Measurements from ENCODE around the gene KCNS3.

The KCNS3 gene

GRCh38 chr2:17878281-17879136 lies at the start of gene KCNS3:
Gene KCNS3, plus strand, starts transcription at chr2:17878667. Its CDS starts 52,342 bp downstream, at chr2:17931009.
- peak; percentile 3 to 64 for DNase-seq

- DNase-seq: peak; percentile 63 to 84
Observed at GRCh38 chr2:17830053-17831034, 48.1 kb upstream of the KCNS3 start.

- DNase-seq: no peak
Observed at GRCh38 chr2:17835516-17835915, 43.0 kb upstream of the KCNS3 start.

GRCh38 chr2:17839959-17840358 lies 38.5 kb upstream of the KCNS3 start:
- DNase-seq: no peak

- DNase-seq: no peak
Observed at GRCh38 chr2:17843457-17843856, 35.0 kb upstream of the KCNS3 start.

- DNase-seq: no peak
Observed at GRCh38 chr2:17845806-17846205, 32.7 kb upstream of the KCNS3 start.

GRCh38 chr2:17846676-17847075 lies 31.8 kb upstream of the KCNS3 start:
- DNase-seq: no peak

- no peak for DNase-seq
Observed at GRCh38 chr2:17847236-17847635, 31.2 kb upstream of the KCNS3 start.

GRCh38 chr2:17849275-17849674 lies 29.2 kb upstream of the KCNS3 start:
- DNase-seq: no peak

- no peak for DNase-seq
Observed at GRCh38 chr2:17850151-17850550, 28.3 kb upstream of the KCNS3 start.

- peak; percentile 6 to 78 for DNase-seq
Observed at GRCh38 chr2:17851731-17852585, 26.5 kb upstream of the KCNS3 start.

- DNase-seq: no peak
Observed at GRCh38 chr2:17853799-17854198, 24.7 kb upstream of the KCNS3 start.

- no peak for DNase-seq
Observed at GRCh38 chr2:17857021-17857420, 21.4 kb upstream of the KCNS3 start.

- no peak for DNase-seq
Observed at GRCh38 chr2:17858064-17858463, 20.4 kb upstream of the KCNS3 start.

GRCh38 chr2:17863539-17863938 lies 14.9 kb upstream of the KCNS3 start:
- no peak for DNase-seq

- DNase-seq: no peak
Observed at GRCh38 chr2:17864676-17865075, 13.8 kb upstream of the KCNS3 start.

- no peak for DNase-seq
Observed at GRCh38 chr2:17867133-17867532, 11.3 kb upstream of the KCNS3 start.

GRCh38 chr2:17869128-17869527 lies 9.3 kb upstream of the KCNS3 start:
- no peak for DNase-seq

- DNase-seq: no peak
Observed at GRCh38 chr2:17871639-17872038, 6.8 kb upstream of the KCNS3 start.

- DNase-seq: no peak
Observed at GRCh38 chr2:17873021-17873420, 5.4 kb upstream of the KCNS3 start.

- no peak for DNase-seq
Observed at GRCh38 chr2:17876590-17876989, 1.9 kb upstream of the KCNS3 start.

GRCh38 chr2:17877811-17878280 lies 621 bp upstream of the KCNS3 start:
- peak in 1 of 2 experiments; percentile 54 for DNase-seq

Measured in NCI-H526 (cell line).